NK-92 treated with Interleukin-12 subunit alpha and Interleukin-12 subunit beta, amount 100 ng/mL, for 24 hours (cell line): ENCODE measurements around the gene ARFRP1.

Source experiments
- DNase-seq: peaks from one replicate; lab custom pipeline; 2025; lab: John Stamatoyannopoulos, UW

Gene ARFRP1

DNA sequence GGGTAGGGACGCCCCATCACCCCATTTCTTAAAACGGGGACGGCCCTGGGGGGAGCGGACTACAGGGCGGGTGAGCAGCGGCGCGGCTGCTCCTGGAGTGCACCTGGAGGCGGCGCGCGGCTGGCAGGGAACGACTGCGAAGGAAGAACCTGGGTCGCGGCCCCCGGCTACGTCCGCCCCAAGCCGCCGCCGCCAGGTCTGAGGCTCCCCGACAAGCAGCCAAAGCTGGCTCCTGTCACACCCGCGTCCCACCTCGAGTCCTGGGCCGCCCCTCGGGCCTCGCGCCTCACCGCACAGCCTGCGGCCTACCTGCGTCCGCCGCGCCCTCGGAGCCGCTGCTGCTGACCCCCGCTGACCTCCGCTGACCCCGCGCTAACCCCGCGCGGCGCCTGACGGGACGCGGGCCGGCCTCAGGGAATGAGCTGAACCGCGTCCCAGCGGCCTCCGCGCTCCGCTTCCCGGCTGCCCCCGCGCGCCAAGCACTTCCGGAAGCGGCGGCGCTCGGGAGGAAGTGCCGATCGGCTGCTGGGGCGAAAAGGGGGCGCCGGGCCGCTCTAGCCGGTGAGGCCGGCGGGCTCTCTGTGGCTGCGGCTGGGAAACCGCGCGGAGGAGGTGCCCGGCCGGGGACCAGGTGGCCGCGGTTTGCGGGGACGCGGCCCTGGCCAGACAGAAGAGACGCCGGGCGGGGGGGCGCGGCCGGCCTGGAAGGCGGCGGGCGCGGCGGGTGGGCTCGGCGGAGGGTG, at the start of gene ARFRP1, which contains the start of gene ZGPAT:
TSS of gene ARFRP1 (minus strand) at position 419 of the 743 bp plus-strand sequence. CDS start 885 bp downstream, outside the sequence.
TSS of gene ZGPAT (plus strand) at position 482 of the 743 bp plus-strand sequence. CDS start 542 bp downstream, outside the sequence.
- peak; percentile 80 for DNase-seq

DNA sequence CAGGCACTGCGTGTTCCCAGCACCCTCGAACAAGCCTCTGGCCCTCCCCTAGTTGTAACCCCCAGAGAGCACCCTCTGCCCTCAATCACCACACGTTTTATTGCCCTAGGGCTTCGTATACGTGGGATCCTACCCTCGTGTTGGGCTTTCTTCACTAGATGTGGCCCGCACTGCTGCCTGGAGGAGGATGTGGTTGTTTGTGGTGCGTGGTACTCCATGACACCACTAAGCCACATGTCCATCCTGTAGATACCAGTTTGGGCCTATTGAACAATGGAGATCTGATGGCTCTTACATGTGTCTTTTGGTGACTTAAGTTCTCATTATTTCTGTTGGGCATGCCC, 48.8 kb upstream of the ARFRP1 start:
- DNase-seq, result no peak

- DNase-seq, result no peak
These were observed 48.3 kb upstream of the ARFRP1 start for GRCh38 chr20:63755933-63756647.

GRCh38 chr20:63754008-63754407, 46.2 kb upstream of the ARFRP1 start:
- DNase-seq, result no peak

DNA sequence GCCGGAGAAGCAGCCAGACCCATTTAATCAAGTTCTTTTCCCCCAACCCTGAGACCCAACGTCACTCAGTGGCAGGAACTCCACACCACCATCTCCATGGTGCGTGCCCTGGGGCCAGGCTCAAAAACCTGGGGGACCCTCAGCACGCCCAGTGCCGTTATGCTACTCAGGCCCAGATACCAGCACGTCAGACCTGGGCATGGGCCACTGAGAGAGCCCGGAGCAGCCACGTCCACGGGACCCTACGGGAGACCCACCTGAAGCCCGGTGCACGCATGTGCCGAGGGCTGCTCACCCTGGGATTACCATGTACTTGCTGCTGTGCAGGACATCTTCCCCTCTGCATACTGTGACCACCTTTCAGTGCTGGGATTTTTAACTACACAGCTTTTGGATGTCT, 45.6 kb upstream of the ARFRP1 start:
- no peak for DNase-seq

- no peak for DNase-seq
These were observed 44.8 kb upstream of the ARFRP1 start for GRCh38 chr20:63752411-63753101.

DNA sequence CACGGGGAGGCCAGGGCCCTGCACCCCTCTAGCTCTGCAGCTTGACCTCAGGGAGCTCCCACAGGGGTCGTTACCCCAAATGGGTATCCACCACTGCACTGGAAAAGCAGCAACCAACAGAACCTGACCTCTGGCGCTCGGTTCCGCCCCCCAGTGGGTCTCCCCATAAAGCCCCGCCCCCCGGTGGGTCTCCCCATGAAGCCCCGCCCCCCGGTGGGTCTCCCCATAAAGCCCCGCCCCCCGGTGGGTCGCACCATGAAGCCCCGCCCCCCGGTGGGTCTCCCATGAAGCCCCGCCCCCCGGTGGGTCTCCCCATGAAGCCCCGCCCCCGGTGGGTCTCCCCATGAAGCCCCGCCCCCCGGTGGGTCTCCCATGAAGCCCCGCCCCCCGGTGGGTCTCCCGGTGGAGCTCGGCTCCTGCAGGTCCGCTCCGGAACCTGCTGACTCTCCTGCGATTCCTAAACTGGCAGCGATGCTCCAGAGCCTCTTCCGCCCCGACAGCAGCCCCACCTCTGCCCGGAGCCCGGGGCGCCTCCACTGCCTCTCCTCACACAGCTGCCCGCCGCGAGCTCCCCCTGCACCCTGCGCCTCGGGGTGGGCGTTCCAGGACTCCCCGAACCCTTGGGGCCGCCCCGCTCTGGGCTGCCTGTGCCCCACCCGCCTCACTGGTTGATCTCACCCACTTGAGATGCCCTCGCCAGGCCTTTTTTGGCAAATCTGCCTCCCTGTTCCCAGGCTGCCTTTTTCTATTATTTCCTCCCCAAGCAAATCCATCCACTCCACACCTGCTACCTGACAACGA, 43.9 kb upstream of the ARFRP1 start:
- DNase-seq, result no peak

DNA sequence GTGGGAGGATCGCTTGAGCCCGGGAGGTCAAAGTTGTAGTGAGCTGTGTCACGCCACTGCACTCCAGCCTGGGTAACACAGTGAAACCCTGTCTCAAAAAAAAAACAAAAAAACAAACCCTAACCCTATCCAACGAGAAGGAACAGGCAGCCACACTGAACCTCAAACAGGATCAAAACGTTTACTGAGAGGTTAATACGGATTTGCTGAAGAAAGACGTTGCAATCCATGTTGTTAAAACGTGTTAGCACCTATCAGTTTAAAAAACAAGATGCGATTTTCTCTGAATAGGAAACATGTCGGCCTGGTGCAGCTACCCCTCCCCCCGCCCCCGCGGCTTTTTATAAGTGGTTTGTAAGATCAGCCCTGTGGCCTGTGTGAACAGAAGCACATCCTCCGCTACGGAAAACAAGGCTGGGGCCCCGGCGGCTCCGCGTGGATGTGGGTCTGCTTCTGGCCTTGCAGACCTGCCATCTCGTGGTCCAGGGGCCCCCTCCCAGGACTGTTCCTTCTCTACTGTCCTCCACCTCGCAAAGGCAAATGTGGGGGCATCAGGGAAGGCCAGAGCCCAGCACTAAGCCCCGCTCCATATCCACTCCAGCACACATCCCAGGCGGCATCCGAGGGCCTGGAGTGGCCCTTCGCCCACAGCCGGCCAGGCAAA, 43.2 kb upstream of the ARFRP1 start:
- no peak for DNase-seq

DNA sequence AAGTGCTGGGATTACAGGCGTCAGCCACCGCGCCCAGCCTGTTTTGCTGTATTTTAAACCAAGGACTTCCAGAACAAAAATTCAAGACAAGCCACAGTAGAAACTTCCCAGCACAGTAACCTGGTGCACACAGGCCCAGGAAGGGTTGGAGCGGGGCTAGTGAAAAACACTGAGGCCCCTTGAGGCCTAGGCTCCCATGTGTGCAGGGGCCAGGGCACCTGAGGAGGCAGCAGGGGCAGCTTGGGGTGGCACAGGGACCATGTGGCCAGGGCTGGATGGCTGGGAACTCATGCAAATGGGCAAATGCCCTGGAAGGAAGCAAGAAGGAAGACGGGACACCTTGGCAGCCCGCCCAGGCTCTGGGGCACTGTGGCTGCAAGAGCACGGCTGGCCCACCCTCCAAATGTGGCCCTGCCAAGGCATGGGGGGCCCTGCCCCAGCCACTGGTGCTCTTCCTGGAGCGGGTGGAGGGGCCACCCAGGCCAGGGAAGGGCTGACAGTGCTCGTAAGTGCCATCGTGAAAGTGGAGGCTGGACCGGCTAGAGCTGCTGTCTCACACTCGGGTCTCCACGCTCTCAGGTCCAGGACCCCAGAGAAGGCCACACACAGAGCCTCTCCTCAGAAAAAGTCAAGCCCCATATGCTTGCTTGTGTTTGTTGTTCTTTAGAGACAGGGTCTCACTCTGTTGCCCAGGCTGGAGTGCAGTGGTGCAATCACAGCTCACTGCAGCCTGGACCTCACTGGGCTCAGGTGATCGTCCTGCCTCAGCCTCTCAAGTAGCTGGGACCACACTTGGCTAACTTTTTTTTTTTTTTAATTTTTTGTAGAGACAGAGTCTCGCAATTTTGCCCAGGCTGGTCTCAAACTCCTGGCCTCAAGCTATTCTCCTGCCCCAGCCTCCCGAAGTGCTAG, 42.1 kb upstream of the ARFRP1 start:
- DNase-seq, result no peak

DNA sequence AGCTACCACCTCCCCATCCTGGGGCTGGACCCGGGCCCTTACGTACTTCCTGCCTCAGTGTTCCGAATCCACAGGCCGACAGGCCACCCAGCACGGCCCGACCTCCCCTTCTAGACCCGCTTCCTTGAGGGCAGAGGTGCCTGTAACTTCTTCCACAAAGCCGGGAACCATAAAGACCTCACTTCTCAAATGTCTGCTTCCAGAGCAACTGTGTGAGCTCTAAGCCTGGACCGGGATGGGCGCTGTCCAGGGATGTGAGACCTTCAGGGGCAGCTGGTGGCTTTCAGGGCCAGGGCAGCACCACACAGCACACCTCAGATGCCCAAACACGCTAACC, 41.1 kb upstream of the ARFRP1 start:
- DNase-seq, result no peak

- no peak for DNase-seq
These were observed 40.5 kb upstream of the ARFRP1 start for GRCh38 chr20:63748070-63748933.

DNA sequence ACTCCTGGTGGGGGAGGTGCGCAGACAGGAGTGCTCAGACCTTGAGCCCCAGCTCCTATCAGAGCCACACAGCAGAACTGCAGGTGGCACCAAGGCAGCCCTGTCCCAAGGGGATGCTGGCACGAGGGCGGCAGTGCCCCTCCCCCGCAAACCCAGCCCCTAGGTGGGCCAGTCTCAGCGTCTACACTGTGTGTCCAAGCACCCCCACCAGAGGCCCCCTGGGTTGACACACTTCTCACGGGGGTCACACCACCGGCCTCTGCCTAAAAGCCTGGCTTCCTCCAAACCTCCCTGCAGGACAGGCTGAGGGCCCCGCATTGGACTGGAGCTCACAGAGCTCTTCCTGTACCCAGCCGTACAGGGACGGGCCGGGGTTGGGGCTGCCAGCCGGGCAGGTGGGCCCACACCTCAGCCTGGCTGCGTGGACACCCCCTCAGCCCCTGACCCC, 39.9 kb upstream of the ARFRP1 start:
- DNase-seq, result no peak

DNA sequence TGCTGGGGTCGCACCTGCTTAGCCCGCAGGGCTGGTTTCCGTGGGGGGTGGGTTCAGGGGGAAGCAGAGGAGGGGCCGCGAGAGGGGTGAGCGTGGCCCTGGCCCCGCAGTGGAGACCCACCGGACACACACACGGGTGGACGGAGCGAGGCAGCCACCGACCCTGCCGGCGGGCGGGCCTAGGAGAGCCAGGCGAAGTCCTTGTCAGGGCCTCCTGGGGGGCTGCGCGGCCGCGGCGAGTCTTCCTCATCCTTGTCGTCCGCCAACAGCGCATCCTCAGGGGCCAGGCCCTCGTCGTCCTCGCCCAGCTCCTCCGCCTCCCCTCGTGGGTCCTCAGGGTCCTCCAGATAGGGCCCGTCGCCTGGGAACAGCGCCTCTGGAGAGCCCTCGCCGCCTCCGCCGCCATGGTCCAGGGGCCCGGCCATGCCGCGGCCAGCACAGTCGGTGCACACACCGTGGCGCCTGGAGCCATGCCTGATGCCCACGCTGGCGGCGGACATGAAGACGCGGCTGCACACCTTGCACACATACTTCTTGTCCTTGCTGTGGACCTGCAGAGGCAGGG, 39.1 kb upstream of the ARFRP1 start:
- DNase-seq, result no peak

GRCh38 chr20:63745961-63746731, 38.4 kb upstream of the ARFRP1 start:
- DNase-seq, result no peak

DNA sequence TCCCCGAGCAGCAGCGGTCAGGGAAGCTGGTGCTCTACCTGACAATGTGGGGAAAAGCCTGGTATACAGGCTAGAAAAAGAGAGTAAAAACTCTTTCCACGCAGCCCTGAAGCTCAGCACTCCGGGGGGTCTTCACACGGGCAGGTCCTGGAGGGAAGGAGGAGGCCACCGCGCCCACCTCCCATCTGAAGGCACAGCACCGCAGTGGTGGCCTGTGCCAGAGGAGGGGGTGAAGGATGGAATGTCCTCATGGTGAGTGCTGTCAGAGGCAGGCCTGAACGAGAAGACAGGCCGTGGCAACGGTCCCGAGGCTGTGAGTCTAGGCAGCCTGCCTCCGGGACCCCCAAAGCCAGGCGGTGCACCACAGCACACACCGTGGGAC, 37.6 kb upstream of the ARFRP1 start:
- no peak for DNase-seq

DNA sequence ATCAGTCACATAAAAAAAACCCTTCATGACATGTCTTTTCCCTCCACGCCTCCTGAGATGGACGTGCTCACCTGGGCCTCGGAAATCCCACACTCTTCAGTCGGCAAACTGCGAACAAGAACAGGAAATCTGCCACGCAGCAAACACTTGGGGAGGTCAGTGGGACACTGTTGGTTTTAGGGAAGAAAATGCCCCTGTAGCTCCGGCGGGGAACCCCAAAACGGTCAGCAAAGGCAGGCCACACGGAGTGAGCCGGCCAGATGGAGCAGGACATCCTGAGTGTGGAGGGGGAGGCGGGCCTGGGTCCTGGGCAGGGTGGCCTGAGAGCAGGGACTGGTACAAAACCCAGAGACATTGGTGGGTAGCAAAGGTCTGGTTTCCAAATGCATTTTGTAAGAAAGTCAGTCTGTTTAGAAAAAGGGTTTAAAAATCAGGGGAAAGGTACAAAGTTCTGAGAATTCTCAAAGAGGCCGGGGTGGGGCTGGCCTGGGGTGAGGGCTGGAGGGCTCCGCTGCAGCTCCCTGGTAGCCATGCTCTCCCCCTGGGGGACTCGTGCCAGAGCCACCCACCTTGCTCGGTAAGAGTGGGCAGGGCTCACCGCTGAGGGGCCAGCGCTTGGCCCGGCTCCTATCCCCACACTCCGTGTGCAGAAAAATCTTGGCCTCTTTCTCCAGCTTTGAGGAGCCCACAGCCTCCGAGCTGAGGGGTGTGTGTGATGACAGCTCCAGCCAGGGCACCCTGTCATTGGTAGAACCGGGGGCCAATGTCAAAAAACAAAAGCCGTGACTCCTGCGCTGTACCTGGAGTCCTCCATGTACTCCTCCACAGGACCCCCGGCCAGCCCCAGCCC, 37.0 kb upstream of the ARFRP1 start:
- DNase-seq, result no peak

DNA sequence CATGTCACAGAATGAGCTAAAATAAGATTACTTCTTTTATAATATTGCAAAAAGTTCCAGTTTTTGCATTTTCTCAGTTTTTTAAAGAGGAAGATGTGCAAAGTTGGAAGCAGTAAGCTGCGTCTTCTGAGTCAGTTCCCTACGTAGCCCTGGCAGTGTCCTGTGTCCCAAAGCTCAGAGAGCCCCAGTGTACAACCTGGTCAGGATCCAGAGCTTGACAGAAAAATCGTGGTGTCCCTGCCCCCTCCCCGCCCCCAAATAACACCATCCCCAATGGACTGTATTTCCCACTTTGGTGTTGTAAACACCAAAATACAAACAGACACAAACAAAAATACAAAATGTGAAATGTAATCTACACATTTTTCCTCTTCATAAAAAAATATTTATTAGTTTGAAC, 36.4 kb upstream of the ARFRP1 start:
- DNase-seq, result no peak
